DMS114 treated with DMSO at 0.1 percent for 48 hours (cell line): ENCODE measurements around the gene RIPOR3.
"Not testable (repeated sequence)": the region's sequence is repeated elsewhere in the genome, so short reads cannot be mapped to it uniquely, and the experiment has no call there.

Experiments
- DNase-seq: peaks from one replicate; lab custom pipeline; 2025; ENCODE audit not compliant: unreplicated experiment; lab: John Stamatoyannopoulos, UW

RIPOR3 gene

DNA sequence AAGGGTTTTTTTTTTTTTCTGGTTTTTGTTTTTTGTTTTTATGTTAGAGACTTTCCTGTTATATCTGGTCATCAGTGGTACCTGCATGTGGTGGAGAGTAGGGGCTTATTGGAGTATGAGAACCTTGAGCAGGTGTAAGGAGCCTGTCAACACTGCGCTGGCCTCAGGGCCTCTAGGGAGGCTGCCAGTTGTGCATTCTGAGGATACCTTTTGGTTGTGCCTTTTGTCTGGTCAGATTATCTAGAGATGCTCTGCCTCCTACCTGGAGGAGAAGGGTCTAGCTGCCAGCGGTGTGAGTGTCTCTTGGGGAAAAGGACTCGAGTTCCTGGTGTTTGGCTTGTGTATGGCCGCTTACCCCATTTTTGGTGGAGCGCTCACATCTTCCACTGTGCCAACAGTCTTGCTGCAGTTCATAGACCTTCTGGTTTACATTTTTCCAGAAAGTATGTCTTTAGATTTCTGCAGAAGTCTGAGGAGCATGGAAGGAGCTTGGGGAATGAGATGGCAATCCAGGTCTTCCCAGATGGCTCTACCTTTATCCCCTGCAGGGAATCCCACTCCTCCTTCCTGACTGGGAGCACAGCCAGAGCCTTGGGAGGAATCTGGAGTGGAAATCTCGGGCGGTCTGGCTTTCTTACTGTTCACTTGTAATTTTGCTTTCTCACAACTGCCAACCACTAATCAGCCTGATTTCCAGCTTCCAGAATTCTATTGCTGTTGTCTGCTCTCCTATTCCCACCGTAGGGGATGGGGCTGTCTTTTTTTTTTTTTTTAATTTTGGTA, 131.3 kb downstream of the RIPOR3 start:
- DNase-seq, result no peak

DNA sequence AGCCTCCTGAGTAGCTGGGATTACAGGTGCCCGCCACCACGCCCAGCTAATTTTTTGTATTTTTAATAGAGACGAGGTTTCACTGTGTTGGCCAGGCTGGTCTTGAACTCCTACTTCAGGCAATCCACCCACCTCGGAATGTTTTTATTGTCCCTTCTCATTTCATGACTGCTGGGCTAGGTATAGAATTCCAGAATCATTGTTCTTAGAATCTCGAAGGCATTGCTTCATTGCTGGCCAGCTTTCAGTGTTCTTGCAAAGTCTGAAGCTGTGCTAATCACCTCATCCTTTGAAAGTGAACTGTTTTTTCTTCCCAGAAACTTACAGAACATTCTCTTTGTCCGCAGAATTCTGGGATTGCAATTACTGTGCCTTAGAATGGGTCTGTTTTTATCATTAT, 132.2 kb downstream of the RIPOR3 start:
- DNase-seq, result no peak

DNA sequence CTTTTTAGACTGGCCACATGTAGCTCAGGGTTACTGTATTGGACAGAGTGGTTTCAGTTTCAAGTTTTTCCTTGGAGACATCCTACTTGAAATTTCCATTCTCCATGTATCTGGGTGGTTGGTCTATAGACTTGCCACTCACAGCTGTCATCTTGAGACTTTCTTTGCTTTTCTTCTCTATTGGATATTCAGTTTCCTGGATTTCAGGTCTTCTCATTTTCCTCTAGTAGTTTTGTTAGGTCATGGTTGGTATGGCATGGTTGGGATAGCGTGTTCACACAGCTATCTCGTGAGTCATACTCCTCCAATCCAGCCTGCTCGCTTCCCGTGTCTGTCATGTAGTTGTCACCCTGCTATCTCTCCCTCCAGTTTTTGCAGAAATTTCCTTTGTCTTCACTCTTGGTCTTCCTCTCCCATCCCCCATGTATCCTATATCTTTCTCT, 132.8 kb downstream of the RIPOR3 start:
- DNase-seq, result no peak

DNA sequence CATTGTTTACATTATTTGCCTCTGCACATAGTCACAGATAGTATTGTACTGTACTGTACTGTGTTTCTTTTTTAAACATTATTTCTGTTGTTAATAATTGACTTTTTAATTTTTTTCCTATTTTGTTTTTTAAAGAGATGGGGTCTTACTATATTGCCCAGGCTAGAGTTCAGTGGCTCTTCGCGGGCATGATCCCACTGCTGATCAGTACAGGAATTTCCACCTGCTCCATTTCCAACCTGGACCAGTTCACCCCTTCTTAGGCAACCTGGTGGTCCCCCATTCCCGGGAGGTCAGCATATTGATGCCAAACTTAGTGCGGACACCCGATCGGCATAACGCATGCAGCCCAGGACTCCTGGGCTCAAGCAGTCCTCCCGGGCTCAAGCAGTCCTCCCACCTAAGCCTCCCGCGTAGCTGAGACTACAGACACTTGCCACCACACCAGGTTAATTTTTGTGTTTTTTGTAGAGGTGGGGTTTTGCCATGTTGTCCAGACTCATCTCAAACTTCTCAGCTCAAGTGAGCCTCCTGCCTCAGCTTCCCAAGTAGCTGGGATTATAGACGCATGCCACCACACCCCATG, 133.7 kb downstream of the RIPOR3 start:
- no peak for DNase-seq

DNA sequence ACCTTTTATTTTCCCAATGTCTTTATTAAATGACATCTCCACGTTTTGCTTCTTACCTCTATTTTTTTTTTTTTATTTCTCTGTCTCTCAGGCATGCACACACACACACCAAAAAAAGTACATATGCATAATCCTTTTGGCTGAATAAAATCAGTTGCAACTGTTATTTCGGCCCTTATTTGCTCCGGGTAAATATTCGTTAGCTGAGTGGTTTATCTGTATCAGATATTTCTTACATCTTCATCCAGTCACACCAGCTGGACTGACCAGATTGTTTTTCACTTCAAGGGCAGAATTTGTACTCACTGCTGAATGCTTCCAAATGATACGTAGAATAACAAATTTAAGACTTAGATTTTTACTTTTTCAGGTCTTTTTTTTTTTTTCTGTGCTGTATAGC, 135.7 kb downstream of the RIPOR3 start:
- no peak for DNase-seq

DNA sequence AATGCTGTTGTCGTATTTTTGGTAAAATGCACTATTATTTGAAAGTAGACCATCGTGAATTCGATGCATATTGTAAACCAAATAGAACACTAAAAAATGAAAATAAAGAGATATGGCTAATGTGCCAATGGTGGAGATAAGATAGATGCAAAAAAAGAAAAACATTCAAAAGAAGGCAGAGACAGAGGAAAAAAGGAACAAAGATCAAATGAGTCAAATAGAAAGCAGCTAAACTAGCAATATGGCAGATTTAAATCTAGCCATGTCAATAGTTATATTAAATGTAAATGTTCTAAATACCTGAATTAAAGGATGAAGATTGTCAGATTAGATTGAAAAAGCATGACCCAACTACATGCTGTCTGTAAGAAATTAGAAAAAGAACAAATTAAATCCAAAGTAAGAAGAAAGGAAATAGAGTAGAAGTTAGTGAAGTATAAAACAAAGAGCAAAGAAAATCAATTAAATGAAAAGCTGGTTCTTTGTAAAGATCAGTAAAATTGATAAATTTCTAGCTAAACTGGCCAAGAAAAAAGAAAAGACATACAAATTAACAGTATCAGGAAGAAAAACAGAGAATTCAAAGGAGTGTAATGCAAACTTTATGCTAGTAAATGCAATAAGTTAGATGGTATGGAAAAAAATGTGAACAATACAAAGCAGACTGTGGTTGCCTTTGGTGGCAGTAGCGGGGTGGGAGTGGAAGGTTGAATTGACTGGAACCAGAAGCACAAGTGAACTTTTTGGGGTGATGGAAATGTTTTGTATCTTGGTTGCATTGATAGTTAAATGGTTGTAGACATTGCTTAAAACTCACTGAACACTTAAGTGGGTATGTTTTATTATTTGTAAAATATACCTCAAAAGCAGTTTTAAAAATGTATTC, 136.4 kb downstream of the RIPOR3 start:
- no peak for DNase-seq

DNA sequence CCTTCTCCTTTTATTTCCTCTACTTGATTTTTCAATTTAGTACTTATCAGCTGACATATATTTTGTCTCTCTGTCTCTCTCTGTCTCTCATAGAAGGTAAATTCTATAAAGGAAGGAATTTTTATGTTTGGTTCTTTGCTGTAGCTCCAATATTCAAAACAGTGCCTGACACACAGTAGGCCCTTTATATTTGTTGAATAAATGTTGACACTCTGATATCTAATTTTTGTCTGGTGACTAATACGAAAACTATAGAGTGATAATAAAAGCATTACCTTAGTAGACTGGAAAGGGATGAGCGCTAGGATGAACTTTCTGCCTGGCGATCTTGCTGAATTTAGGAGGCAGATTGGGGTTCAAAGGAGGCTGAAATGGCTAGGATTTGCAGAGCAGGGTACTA, 138.4 kb downstream of the RIPOR3 start:
- DNase-seq, result no peak

DNA sequence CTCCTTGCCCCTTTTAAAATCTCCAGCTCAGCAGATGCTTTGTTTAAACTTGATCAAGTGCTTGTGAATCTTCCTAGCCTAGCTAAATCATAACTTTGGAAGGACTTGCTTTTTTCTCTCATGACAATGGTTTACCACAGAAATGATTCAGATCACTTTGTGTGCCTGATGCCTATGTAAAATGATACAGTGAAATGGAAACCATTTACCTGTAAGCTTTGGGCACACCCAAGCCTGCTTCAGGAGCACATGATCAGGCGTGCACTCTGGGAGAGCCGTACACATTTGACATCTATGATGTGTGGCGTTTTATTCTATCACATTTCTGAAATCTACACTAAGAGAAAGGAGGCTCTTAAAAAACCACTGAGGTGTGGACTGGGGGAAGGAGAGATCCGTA, 140.1 kb downstream of the RIPOR3 start:
- DNase-seq, result no peak

DNA sequence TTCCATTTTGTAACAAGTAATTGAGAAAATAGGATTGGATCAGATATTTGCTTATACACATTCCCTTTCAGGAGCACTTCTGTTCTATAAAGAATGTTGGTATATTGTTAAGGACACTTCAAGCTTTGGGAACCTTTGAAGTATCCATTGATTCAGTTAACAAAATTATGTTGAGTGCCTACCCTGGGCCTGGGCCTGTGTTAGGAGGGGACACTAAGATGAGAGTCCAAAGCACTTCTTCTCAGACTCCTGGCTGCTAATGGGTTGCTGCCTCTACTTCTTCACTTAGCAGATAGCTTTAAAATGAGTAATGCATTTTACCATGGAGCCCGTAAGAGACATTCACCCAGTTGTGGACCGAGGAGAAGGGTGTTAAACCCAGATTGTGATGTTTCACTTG, 140.8 kb downstream of the RIPOR3 start:
- DNase-seq, result no peak

DNA sequence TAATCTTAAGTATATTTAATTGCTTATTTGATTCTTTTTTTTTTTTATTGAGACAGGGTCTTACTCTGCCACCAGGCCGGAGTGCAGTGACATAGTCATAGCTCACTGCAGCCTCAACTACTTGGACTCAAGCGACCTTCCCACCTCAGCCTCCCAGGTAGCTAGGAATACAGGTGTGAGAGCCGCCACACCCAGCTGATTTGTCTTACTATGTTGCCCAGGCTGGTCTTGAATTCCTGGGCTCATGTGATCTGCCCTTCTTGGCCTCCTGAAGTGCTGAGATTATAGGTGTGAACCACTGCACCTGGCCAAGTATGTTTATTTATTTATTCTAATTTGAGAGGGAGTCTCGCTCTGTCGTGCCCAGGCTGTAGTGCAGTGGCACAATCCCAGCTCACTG, 142.9 kb downstream of the RIPOR3 start:
- no peak for DNase-seq

DNA sequence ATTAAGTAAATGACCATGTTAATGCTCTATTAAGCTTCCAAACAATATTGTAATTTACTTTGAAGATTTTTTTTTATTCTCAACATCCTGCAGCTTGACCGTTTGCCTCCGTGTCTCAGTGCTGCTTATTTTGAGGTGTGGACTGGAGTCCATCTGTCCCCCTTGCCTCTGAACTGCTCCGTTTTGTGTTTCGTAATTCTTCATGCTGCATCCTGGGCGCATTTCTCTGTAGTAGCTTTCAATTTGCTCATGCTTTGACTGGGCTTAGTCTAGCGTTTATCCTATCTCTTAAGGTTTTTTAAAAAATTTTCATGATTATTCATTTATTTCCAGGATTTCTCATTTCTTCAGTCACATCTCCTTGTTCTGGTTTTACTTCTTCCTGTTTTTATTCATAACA, 143.4 kb downstream of the RIPOR3 start:
- DNase-seq, result no peak

DNA sequence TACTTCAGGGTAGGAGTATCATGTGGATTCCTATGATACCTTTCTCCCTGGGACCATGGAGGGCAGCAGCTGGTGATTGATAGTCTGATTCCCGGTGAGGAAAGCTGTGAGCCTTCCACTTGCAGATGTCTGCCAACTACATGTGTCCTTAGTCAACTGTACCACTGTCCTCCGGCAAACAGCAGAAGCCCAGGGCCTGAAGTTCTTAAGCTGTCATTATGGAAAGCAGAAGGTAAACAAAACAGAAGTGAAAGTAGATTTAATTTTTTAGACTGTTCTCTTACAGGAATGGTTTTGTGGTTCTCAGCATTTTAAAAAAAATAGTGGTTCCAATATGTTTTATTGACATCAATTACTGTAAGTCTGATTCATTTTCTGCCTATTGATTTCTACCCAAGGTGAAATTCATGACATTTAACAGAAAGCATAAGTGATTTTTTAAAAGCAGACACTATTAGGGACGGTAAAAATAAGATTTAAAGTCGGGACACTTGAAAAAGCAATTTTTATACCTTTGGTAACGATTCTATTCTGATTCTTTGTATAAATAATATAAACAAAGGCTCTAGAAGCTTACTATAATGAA, 144.5 kb downstream of the RIPOR3 start:
- DNase-seq, result no peak

DNA sequence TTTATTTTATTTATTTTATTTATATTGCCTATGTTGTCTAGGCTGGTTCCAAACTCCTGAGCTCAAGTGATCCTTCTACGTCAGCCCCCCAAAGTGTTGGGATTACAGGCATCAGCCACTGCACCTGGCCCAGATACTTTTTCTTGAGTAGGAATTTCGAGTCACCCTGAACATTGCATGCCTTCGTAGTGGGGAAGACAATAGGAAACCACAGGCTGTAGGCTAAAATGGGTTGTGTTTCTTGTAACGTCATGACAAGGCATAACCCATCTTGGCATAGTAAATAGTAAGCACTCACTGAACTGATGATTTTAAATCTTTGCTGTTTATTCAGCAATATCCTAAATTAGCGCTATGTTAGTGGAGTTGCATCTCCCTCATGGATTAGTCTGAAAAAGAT, 146.2 kb downstream of the RIPOR3 start:
- no peak for DNase-seq

DNA sequence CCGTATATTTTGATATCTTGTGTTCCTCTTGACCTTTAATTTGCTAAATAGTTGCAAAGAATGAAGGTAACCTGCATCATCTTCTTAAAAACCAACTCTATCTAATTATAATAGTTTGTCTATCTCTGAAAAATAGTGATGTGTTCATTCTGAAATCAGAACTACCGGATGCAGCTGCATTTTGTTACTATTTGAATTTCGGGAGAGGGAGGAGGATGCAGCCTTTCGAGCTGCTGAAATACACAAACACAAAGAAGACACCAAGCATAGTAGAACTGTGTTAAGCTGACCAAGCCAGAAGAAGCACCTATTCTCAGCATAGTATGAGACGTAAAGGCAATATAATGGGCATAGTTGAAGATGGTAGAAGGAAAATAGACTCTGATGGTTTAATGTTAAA, 148.0 kb downstream of the RIPOR3 start:
- no peak for DNase-seq

DNA sequence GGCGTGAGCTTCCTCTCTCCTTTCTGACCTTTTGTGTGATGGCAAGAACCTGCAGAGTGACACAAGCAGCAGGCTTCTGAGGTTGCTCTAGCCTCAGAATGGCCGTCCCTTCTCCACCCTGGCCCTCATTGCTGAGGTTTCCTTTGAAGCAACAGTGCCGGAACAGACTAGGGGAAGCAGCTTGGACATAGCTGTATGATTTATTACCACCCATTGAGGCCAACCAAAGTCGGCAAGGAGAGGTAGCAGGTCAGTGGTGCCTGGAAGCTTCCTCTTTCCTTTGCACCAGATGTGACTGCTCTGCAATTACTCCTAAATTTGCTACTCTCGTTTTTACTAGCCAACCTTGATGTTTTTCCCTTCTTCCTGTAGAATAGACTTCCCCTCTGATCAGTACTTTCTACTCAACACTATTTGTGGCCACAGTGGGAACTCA, 149.7 kb downstream of the RIPOR3 start:
- no peak for DNase-seq

DNA sequence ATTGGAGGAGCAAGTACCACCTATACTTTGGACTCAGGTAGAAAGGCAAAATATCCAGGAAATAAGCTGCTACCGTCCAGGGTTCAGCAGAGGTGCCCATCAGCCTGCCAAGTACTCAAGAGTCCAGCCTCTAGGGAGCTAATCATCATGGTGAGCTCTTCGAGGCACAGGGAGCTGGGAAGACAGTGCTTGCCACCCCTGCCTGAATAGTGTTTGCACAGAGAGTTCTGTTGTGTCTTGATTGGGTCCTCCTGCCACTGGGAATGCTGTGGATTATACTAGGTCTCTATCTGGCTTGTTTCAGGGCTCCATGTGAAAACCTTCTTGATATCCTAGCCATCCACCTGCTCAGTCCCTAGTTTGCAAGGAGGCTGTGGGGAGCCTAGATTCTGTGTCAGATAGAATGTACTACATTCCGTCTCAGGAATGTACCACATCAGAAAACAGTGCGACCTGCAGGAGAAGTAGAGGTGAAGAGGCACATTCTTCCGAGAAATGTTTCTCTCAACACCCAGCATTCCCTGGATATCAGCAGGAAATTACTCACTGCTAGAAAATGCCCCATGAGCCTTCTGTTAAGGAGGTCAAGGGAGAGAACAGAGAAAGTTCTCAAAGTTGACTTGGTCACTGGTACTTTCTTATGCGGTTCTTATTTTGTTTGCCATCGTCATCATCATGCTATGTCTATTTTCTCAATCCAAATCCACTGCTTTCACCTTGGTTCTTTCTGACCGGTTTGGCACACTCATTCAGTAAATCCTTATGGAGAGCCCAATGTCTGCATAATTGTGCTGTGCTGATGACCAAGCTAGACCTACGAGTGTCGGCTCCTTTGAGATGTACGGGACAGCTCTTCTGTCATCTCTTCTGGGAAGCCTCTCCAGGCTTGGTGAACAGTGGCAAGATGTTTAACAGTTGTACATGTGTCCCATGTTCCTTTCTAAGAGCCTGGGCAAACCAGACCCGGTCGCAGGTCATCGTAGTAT, 150.4 kb downstream of the RIPOR3 start:
- DNase-seq, result no peak

DNA sequence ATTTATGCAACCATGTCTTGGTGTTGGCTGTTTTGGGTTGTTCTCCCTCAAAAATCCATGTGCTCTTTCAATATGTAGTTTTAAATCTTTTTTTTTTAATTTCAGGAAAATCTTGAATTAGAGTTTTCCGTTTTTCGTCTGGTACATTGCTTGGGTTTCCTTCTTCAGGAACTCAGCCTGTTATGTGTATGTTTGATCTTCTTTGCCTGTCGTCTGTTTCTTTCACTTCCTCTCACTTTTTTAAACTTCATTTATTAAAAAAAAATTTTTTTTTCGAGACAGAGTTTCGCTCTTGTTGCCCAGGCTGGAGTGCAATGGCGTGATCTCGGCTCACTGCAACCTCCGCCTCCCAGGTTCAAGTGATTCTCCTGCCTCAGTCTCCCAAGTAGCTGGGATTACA, 151.5 kb downstream of the RIPOR3 start:
- DNase-seq, result not testable (repeated sequence)

DNA sequence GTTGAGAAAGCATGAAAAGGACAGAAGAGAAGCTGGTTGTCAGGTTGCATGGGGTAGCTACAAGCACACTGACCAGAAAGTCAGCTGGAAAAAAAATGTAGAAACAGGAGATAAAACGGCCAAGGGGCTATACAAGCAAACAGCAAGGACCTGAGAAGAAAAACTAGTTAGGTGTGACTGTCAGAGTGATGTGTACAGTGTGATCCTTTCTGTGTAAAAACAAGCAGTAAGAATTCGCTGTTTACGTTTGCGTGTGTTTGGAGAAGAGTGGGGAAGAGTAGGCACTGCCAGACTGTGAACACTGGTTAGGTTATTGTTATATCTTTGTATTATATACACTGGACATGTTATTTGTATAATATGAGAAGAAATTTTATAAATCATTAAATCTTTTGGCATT, 153.1 kb downstream of the RIPOR3 start:
- no peak for DNase-seq

DNA sequence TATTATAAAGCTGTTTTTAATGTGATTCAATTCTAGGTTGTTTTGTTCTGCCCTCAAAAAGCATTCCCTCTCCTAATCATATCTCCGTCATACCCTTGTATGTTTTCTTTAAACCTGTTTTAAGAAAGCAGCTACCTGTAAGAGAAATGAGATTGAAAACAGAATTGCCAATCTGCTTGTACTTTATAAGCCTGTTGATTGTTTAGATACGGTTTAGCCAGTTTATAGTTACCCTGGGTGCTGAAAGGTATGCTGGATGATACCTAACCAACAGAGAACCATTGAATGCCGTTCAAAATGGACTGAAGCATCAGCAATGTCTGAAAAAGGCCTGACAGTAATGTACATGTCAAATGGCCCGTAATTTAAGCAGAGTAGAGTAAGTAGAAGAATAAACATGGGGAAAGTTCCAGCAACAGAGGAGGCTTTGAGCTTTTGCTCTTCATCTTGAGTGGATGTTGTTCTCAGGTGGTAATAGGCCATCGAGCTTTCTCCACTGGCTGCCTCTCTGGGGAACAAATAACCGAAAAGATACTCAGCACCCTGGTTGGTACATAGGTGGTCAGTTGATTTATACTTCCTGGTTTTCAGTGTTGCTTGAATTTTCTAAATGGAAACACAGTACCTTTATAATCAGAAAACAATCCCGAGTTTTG, 153.7 kb downstream of the RIPOR3 start:
- no peak for DNase-seq

DNA sequence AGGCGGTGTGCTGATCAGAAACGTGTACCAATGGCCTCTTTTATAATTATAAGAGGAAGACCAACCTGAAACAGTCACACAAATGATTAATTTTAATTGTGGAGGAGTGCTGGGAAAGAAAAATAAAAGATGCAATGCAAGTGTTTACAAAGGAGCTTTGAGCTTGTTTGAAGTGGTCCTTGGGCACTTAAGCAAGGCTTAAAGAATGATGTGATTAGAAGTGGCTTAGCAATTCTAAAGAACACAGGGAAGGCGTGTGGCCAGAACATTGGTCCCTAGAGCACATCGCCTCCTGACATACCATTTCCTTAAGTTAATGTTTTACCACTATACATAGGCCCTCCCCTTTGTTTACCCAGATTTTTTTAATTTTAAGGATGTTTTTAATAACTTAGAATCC, 155.0 kb downstream of the RIPOR3 start:
- no peak for DNase-seq
